Measurements from ENCODE around the gene DNAI2. TPM values are rescaled to one million over a fixed set of nuclear protein-coding genes. Genes with fewer than 3 reads are reported as not detected.

DNAI2 gene
- total and polyA plus RNA-seq, 9 of the 15 experiments (the other 6 are each of a cell fraction or from before 2014, with no cell fraction given), result not detected

DNA sequence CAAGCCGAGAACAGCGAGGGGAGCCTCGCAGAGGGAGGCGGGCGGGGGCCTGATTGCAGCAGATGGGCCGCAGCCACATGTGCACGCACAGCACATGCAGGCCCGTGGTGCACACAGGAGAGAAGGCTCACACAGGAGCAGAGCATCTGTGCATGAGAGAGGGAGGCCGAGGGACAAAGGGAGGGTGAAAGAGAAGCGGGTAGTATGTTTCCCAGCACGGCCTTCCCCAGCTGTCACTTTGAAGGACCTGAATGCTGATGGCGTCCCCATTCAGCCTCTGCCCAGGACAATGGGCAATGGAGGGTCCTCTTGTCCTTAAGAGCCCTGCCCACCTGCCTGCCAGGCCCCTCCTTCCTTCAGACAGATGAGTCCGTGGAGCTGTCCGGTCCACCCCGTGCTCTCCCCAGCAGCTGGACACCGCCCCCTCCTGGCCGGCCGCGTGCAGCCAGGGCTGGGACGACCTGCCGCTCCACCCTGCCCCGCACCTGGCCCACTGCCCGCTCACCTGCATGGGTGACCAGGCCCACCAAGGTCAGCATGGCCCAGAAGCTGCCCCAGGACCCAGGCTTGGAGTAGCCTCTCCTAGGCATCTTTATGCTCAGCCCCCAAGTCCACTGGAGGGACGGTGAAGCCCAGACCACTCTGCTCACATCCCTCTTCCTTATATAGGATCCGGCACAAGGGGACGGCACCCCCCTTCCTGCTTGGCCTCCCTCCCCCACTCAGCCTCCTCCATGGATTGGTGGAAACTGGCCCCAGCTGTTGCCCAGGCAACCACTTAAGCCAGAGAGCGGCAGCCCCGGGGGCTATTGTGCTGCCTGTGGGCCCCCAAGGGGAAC lies 87.4 kb downstream of the DNAI2 start, which contains the start of gene BTBD17:
Gene BTBD17 (minus strand): TSS at position 639 of the 839 bp plus-strand sequence. CDS start 49 bp downstream, at position 590.
- Histone ChIP-seq H3K9ac (ENCODE audit: insufficient read depth in 1 of 2, low read depth in 2 of 2, low read length in 2 of 2) (no peak within 1 kb of the TSS; a peak in 1 of 4 replicates), H4K20me1 (replicated peaks; ENCODE audit: control insufficient read depth, insufficient read depth, low read length) (peaks cover 10% of the 10 kb centered on the region; the same call in 1 of the 2 replicates), H3K36me3 (ENCODE audit: control insufficient read depth, insufficient read depth, low read length) (no peaks in the 10 kb centered on the region), H3K4me3 (no peak within 1 kb of the TSS), H3K4me2 (ENCODE audit: insufficient read depth, low read length) (no peak within 1 kb of the TSS), H3K79me2 (ENCODE audit: control insufficient read depth, insufficient read depth, low read length) (no peaks in the 10 kb centered on the region), H3K4me1 (replicated peaks in 1 of 2; ENCODE audit: control insufficient read depth in 2 of 2, insufficient read depth in 2 of 2, low read length in 2 of 2) (peaks cover 0 to 31% of the 10 kb centered on the region in 2 experiments; a peak in 2 of 5 replicates), H3K9me3 (replicated peaks; ENCODE audit: control insufficient read depth, insufficient read depth, low read depth, low read length) (no peaks in the 10 kb centered on the region), H3K27me3 (ENCODE audit: control insufficient read depth in 2 of 2, insufficient read depth in 2 of 2, low read length in 2 of 2) (peaks cover 14 to 62% of the 10 kb centered on the region in 2 experiments; a peak in 3 of 5 replicates), H3K27ac (ENCODE audit: extremely low read depth, low read depth, low read length) (no peak within 1 kb of the TSS), H3K9me1 (ENCODE audit: control insufficient read depth, insufficient read depth, low read length) (no peaks in the 10 kb centered on the region), H2AFZ (ENCODE audit: low read depth, low read length) (no peak within 1 kb of the TSS)
- intact Hi-C loops (cut with micrococcal nuclease), result loop anchor here (1.0 to 5.0 kb wide), 2 partner anchors 60 to 149 kb away; partner anchors contain the start of gene TTYH2
- WGBS (ENCODE audit: insufficient coverage, low coverage, missing lambda C conversion rate), result 12% methylated on average over 25 of the region's 28 CpGs
- ATAC-seq (peak; percentile 99), FAIRE-seq (no peak), DNase-seq (ENCODE audit: extremely low read depth in 1 of 4, low spot score in 3 of 4) (peak; percentile 67 to 83 (median 82))
- POLR2A ChIA-PET, result interaction anchor here (0.5 to 1.5 kb wide), 4 partner anchors 12 to 341 kb away, joined by 3 read pairs; no protein-coding TSS in a partner anchor
- in situ Hi-C loops (cut with MboI), result no loop called here
- CTCF ChIA-PET (ENCODE audit: low intra/inter-chr PET ratio), result interaction anchor here (0.8 to 1.6 kb wide), 6 partner anchors 56 to 152 kb away, joined by 3 to 12 read pairs (median 6); no protein-coding TSS in a partner anchor
- BruUV-seq (replicated peaks), result no TSS peak
- TF ChIP-seq ZNF766 (CRISPR knock-in tag; conservative IDR thresholded peaks at IDR 0.05) (no peak), TFAM (CRISPR knock-in tag; conservative IDR thresholded peaks at IDR 0.05) (no peak), SMAD4 (CRISPR knock-in tag; conservative IDR thresholded peaks at IDR 0.05) (no peak), NFIC (IDR thresholded peaks at IDR 0.05) (peak; percentile 58), TEAD2 (tag; IDR thresholded peaks at IDR 0.05) (no peak), PHB2 (IDR thresholded peaks at IDR 0.05; ENCODE audit: low read depth) (no peak), GABPA (tag; conservative IDR thresholded peaks at IDR 0.05; ENCODE audit: low read depth) (no peak), RAD21 (CRISPR knock-in tag; conservative IDR thresholded peaks at IDR 0.05 in 1 of 2, IDR thresholded peaks at IDR 0.05 in 1 of 2) (peak; percentile 85 to 91)
- TF ChIP-seq, protein P1, sequence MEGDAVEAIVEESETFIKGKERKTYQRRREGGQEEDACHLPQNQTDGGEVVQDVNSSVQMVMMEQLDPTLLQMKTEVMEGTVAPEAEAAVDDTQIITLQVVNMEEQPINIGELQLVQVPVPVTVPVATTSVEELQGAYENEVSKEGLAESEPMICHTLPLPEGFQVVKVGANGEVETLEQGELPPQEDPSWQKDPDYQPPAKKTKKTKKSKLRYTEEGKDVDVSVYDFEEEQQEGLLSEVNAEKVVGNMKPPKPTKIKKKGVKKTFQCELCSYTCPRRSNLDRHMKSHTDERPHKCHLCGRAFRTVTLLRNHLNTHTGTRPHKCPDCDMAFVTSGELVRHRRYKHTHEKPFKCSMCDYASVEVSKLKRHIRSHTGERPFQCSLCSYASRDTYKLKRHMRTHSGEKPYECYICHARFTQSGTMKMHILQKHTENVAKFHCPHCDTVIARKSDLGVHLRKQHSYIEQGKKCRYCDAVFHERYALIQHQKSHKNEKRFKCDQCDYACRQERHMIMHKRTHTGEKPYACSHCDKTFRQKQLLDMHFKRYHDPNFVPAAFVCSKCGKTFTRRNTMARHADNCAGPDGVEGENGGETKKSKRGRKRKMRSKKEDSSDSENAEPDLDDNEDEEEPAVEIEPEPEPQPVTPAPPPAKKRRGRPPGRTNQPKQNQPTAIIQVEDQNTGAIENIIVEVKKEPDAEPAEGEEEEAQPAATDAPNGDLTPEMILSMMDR (IDR thresholded peaks at IDR 0.05 in 2 of 3, conservative IDR thresholded peaks at IDR 0.05 in 1 of 3; ENCODE audit: insufficient read depth in 2 of 3, low read depth in 1 of 3, low read length in 3 of 3), result peak; percentile 79 to 88 (median 86)
- TF ChIP-seq, protein P2, sequence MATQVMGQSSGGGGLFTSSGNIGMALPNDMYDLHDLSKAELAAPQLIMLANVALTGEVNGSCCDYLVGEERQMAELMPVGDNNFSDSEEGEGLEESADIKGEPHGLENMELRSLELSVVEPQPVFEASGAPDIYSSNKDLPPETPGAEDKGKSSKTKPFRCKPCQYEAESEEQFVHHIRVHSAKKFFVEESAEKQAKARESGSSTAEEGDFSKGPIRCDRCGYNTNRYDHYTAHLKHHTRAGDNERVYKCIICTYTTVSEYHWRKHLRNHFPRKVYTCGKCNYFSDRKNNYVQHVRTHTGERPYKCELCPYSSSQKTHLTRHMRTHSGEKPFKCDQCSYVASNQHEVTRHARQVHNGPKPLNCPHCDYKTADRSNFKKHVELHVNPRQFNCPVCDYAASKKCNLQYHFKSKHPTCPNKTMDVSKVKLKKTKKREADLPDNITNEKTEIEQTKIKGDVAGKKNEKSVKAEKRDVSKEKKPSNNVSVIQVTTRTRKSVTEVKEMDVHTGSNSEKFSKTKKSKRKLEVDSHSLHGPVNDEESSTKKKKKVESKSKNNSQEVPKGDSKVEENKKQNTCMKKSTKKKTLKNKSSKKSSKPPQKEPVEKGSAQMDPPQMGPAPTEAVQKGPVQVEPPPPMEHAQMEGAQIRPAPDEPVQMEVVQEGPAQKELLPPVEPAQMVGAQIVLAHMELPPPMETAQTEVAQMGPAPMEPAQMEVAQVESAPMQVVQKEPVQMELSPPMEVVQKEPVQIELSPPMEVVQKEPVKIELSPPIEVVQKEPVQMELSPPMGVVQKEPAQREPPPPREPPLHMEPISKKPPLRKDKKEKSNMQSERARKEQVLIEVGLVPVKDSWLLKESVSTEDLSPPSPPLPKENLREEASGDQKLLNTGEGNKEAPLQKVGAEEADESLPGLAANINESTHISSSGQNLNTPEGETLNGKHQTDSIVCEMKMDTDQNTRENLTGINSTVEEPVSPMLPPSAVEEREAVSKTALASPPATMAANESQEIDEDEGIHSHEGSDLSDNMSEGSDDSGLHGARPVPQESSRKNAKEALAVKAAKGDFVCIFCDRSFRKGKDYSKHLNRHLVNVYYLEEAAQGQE (IDR thresholded peaks at IDR 0.05; ENCODE audit: borderline replicate concordance), result peak; percentile 83
- TF ChIP-seq, protein P2 (CRISPR knock-in tag; IDR thresholded peaks at IDR 0.05; ENCODE audit: low read depth), result no peak

Measured in K562 (cell line).